Sigmoid colon (tissue), 7 donors: Measurements from ENCODE around the gene ANO6. TPM values are rescaled to one million over a fixed set of nuclear protein-coding genes. Genes with fewer than 3 reads are reported as not detected.
A peak's percentile ranks its signal among the peaks of the same experiment; 100 is the strongest.

Experiments used
- DNase-seq: peaks from one replicate; pipeline ENCODE4 v3.0.0-alpha.2; 2019
- H3K27ac ChIP-seq, 4 donors: fragments of 200-600 bp; sonication (generic); one replicate each; pipeline ENCODE4 v1.5.1; 2016 to 2019; ENCODE audit warnings: mild to moderate bottlenecking in 1 of 4
- H3K27me3 ChIP-seq, 3 donors: fragments of 200-600 bp; sonication (generic); one replicate each; pipeline ENCODE4 v1.5.1; 2019; ENCODE audit warnings: mild to moderate bottlenecking in 1 of 3
- H3K36me3 ChIP-seq, 4 donors: fragments of 200-600 bp; sonication (generic); one replicate each; pipeline ENCODE4 v1.5.1; 2016 to 2019
- H3K4me1 ChIP-seq, 4 donors: fragments of 200-600 bp; sonication (generic); one replicate each; pipeline ENCODE4 v1.5.1; 2017 to 2019
- H3K4me3 ChIP-seq, 4 donors: fragments of 200-600 bp; sonication (generic); one replicate each; pipeline ENCODE4 v1.5.1; 2017 to 2019; ENCODE audit warnings: mild to moderate bottlenecking in 2 of 4, moderate library complexity in 1 of 4
- H3K9me3 ChIP-seq, 4 donors: fragments of 200-600 bp in 3 of 4; sonication (generic) in 3 of 4; one replicate each; pipeline versions ENCODE4 v1.5.1 to v1.6.1; 2013 to 2019
- EP300 ChIP-seq, 4 donors: sonication (generic); formaldehyde crosslinking; IDR thresholded peaks; one replicate each; pipeline ENCODE4 v1.6.1; 2017; ENCODE audit warnings: antibody characterized with exemption in 4 of 4
- POLR2A ChIP-seq, 2 donors: fragments of 450-650 bp; IDR thresholded peaks; one replicate each; pipeline ENCODE4 v1.6.1; 2016; ENCODE audit warnings: antibody characterized with exemption in 2 of 2, mild to moderate bottlenecking in 2 of 2, moderate library complexity in 2 of 2
- POLR2AphosphoS5 ChIP-seq, 4 donors: sonication (generic); formaldehyde crosslinking; IDR thresholded peaks; one replicate each; pipeline ENCODE4 v1.6.1; 2017; ENCODE audit warnings: antibody characterized with exemption in 4 of 4
- WGBS, 2 donors: extraction: QIAGEN DNeasy Blood & Tissue Kit; methylation state at CpG; one replicate each; pipeline ENCODE4 v1.1.7; 2013; 5-methylcytosine and 5-hydroxymethylcytosine counted together
- intact Hi-C: fragments of 100-400 bp; cut with DNase I; formaldehyde crosslinking; loops from one replicate; pipeline ENCODE4 v1.15.1; 2023
- polyA plus RNA-seq, 3 donors: library from polyadenylated mRNA; stranded (reverse); fragments of 200-250 nt; gene quantifications; one replicate each; pipeline ENCODE4 v1.2.3, GENCODE V29; 2013
- total RNA-seq, 4 donors: library from RNA; depleted of rRNA; stranded (reverse); fragments of >200 nt; gene quantifications; one replicate each; pipeline ENCODE4 v1.1.0, GENCODE V29; 2016
- TF ChIP-seq, protein P1 (sequence below), 4 experiments: fragments of 450-650 bp in 3 of 4; fragments of 200-600 bp in 1 of 4; IDR thresholded peaks; one replicate each; pipeline ENCODE4 v1.5.1; 2016 to 2019; ENCODE audit warnings: antibody characterized with exemption in 4 of 4, mild to moderate bottlenecking in 3 of 4, moderate library complexity in 2 of 4
- donor health status: healthy with polysubstance abuse.
- donor health status: Bipolar disorder and iron deficiency.
- donor health status: healthy.

ANO6 gene
- total and polyA plus RNA-seq, 7 donors = 1.2 to 107 (median 98.5) TPM

DNA sequence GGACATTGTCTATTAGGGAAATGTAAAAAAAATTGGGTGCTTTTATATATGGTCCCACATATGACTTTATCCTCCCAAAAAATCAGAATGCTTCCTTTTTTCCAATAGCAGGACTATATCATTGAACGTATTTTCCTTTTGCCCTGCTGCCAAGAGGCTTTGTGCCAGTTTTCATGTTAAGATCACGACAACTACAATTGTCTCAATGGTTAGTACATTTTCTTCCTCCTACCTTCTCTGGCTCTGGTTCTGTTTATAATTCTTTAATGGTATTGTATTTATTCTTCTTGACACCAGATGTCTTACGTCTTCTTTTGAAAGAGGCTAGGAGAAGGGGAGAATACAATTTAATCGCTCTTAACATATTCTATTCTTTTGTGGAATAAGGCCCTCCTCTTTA is 106.9 kb downstream of the ANO6 start:
- no peak for DNase-seq
- WGBS, 2 donors = 90 to 92% methylated on average over 4 of the region's 4 CpGs
- Histone ChIP-seq H3K4me1 (peaks cover 0 to 44% (median 27%) of the 10 kb centered on the region in 4 donors), H3K27me3 (no peaks in the 10 kb centered on the region), H3K4me3 (no peak overlapping the region), H3K9me3 (no peaks in the 10 kb centered on the region), H3K36me3 (no peaks in the 10 kb centered on the region), H3K27ac (peak overlapping the region; percentile 51 to 73 (median 64))
- intact Hi-C loops = no loop called here
- TF ChIP-seq, protein P1, sequence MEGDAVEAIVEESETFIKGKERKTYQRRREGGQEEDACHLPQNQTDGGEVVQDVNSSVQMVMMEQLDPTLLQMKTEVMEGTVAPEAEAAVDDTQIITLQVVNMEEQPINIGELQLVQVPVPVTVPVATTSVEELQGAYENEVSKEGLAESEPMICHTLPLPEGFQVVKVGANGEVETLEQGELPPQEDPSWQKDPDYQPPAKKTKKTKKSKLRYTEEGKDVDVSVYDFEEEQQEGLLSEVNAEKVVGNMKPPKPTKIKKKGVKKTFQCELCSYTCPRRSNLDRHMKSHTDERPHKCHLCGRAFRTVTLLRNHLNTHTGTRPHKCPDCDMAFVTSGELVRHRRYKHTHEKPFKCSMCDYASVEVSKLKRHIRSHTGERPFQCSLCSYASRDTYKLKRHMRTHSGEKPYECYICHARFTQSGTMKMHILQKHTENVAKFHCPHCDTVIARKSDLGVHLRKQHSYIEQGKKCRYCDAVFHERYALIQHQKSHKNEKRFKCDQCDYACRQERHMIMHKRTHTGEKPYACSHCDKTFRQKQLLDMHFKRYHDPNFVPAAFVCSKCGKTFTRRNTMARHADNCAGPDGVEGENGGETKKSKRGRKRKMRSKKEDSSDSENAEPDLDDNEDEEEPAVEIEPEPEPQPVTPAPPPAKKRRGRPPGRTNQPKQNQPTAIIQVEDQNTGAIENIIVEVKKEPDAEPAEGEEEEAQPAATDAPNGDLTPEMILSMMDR (IDR thresholded peaks at IDR 0.05) = no peak
- TF ChIP-seq POLR2AphosphoS5 (IDR thresholded peaks at IDR 0.05) (peak in 3 of 4 donors; percentile 48 to 62 (median 58)), EP300 (IDR thresholded peaks at IDR 0.05) (peak in 2 of 4 donors; percentile 9 to 53), POLR2A (IDR thresholded peaks at IDR 0.05) (no peak)

DNA sequence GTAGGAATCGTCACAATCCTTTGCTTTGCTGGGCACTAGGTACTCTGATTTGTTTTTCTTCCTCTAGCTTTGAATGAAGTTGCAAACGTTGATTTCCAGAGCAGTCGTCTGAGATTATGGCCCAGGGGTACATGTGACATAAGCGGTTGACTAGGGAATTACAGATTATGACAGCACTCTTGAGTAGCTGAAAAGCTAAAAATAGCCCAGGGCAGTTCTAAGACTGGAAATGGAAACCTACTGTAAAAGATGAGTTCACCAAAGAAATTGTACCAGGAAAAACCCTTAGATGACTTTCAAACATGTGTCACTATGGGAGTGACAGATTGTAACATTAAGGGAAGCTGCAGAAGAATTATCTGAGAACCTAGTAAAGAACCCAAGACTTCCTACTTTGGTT is 108.5 kb downstream of the ANO6 start:
- 60 to 64% methylated on average over 4 of the region's 4 CpGs for WGBS, 2 donors
- TF ChIP-seq POLR2AphosphoS5 (IDR thresholded peaks at IDR 0.05) = no peak
- no peak for TF ChIP-seq POLR2A (IDR thresholded peaks at IDR 0.05)
- no peak for TF ChIP-seq EP300 (IDR thresholded peaks at IDR 0.05)
- Histone ChIP-seq H3K4me1 (peaks cover 0 to 55% (median 36%) of the 10 kb centered on the region in 4 donors), H3K27ac (peak overlapping the region in 3 of 4 donors; percentile 9 to 73 (median 60)), H3K9me3 (no peaks in the 10 kb centered on the region), H3K36me3 (no peaks in the 10 kb centered on the region), H3K27me3 (no peaks in the 10 kb centered on the region), H3K4me3 (no peak overlapping the region)
- intact Hi-C loops = no loop called here
- DNase-seq = no peak

DNA sequence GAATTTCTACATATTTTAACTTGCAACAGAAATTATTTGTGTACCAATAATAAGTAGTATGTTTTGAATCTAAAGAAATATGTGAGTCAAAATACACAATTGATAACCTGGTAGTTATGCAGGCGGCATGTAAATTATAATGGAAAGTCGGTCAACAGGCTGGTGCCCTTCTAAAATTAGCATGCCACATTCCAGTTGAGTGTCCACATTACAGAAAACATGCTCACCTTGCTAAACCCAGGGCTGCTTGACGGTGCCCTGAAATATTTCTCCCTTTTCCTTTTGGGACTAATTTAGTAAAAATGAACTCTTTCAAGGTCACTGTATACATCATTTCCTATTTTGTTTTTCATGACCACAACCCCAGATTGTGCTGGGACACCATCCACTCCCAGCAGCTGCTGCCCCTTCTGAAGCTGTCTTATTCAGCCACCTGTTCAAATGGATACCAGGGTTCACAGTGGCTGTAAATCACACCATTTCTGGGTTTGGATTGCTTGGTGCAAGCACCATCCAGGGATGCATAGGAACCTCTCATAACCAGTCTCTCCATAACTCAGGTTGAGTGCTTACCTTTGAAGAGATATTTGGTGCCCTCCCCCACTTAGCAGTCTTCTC is 110.6 kb downstream of the ANO6 start:
- H3K4me3 ChIP-seq = no peak overlapping the region
- WGBS, 2 donors = 95% methylated on average over 3 of the region's 3 CpGs
- no peak overlapping the region for H3K27ac ChIP-seq
- H3K9me3 ChIP-seq = no peaks in the 10 kb centered on the region
- no peak for DNase-seq
- intact Hi-C loops = no loop called here
- TF ChIP-seq EP300 (IDR thresholded peaks at IDR 0.05) = no peak
- TF ChIP-seq, protein P1 (IDR thresholded peaks at IDR 0.05) = no peak
- no peak for TF ChIP-seq POLR2A (IDR thresholded peaks at IDR 0.05)
- TF ChIP-seq POLR2AphosphoS5 (IDR thresholded peaks at IDR 0.05) = no peak
- no peaks in the 10 kb centered on the region for H3K27me3 ChIP-seq
- H3K4me1 ChIP-seq = peaks cover 0 to 55% (median 36%) of the 10 kb centered on the region in 4 donors
- H3K36me3 ChIP-seq = no peaks in the 10 kb centered on the region

DNA sequence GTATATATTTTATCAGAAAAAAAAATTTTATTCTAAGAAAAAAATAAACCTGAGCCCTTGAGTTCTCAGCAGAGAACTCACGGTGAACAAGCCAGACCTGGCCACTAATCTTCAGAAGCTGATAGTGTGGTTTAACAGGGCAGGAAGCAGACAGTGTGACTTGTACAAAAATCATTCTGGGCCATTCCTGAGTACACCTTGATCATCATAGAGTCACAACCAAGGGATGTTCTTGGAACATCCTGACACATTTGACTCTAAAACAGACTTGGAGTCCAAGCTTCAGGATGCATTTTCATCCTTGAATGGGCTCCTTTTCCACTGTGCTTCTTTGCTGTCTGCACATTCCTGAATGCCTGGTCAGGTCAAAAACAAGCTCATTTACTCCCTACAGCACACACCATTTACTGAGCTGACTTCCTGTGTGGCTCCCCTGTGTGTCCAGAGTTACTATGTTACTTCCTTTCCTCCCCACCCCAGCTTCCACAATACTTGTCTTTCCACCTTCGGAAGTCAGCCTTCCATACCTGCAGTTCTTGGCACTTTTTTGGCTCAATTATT is 112.0 kb downstream of the ANO6 start:
- H3K27me3 ChIP-seq = no peaks in the 10 kb centered on the region
- H3K4me3 ChIP-seq = no peak overlapping the region
- 83 to 90% methylated on average over 2 of the region's 2 CpGs for WGBS, 2 donors
- intact Hi-C loops = no loop called here
- H3K36me3 ChIP-seq = peaks cover 0 to 8% (median 2%) of the 10 kb centered on the region in 4 donors
- DNase-seq = no peak
- peaks cover 0 to 45% (median 26%) of the 10 kb centered on the region in 4 donors for H3K4me1 ChIP-seq
- TF ChIP-seq, protein P1 (IDR thresholded peaks at IDR 0.05) = no peak
- TF ChIP-seq POLR2A (IDR thresholded peaks at IDR 0.05) (no peak), POLR2AphosphoS5 (IDR thresholded peaks at IDR 0.05) (no peak), EP300 (IDR thresholded peaks at IDR 0.05) (no peak)
- H3K27ac ChIP-seq = peak overlapping the region in 1 of 4 donors; percentile 32
- H3K9me3 ChIP-seq = no peaks in the 10 kb centered on the region

DNA sequence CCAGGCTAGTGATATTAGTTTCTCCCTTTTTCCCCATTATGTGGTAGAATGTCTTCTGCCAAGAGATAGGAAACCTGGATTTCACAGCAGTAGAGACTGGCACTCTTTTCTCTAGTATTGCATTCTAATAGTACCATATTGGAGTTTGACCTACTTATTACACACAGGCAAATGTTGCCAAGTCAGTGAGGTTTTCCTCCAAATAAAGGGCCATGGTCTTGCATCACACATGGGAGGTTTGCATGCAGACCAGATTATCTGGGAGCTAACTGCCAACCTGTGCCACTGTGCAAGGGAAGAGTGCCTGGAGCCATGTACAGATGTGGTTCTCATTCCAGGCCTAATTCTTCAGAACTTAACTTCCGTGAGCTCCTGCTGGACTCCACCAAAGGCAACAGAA is 113.3 kb downstream of the ANO6 start:
- H3K27me3 ChIP-seq = no peaks in the 10 kb centered on the region
- no peak for DNase-seq
- WGBS, 2 donors = 97 to 99% methylated on average over 1 of the region's 1 CpG
- intact Hi-C loops = no loop called here
- TF ChIP-seq POLR2AphosphoS5 (IDR thresholded peaks at IDR 0.05) (no peak), POLR2A (IDR thresholded peaks at IDR 0.05) (no peak), EP300 (IDR thresholded peaks at IDR 0.05) (no peak)
- TF ChIP-seq, protein P1 (IDR thresholded peaks at IDR 0.05) = no peak
- peaks cover 0 to 33% (median 16%) of the 10 kb centered on the region in 4 donors for H3K4me1 ChIP-seq
- no peak overlapping the region for H3K27ac ChIP-seq
- H3K36me3 ChIP-seq = peaks cover 0 to 8% (median 2%) of the 10 kb centered on the region in 4 donors
- no peaks in the 10 kb centered on the region for H3K9me3 ChIP-seq
- H3K4me3 ChIP-seq = no peak overlapping the region
